WERI-Rb-1 (cell line): ENCODE data around the gene DCC.

ENCODE experiments used
- DNase-seq: peaks from one replicate; pipeline ENCODE4 v3.0.0-alpha.2; 2020
- H3K27ac ChIP-seq: fragments of 250-450 bp; sonication (Bioruptor Pico); 2 replicates; pipeline ENCODE4 v1.5.1; 2020; ENCODE audit warnings: mild to moderate bottlenecking, moderate library complexity
- H3K27me3 ChIP-seq: fragments of 250-450 bp; sonication (Bioruptor Pico); 2 replicates; pipeline ENCODE4 v1.5.1; 2021; ENCODE audit warnings: mild to moderate bottlenecking, low read depth, moderate library complexity; ENCODE audit not compliant: insufficient read depth, severe bottlenecking
- H3K36me3 ChIP-seq: fragments of 250-450 bp; sonication (Bioruptor Pico); 2 replicates; pipeline ENCODE4 v1.5.1; 2020; ENCODE audit warnings: mild to moderate bottlenecking, moderate library complexity
- H3K4me3 ChIP-seq: 2 replicates; pipeline ENCODE4 v1.5.1; 2011; ENCODE audit warnings: low read depth, mild to moderate bottlenecking, control low read depth, low read length
- H3K9me3 ChIP-seq: fragments of 250-450 bp; sonication (Bioruptor Pico); 2 replicates; pipeline ENCODE4 v1.5.1; 2021; ENCODE audit warnings: mild to moderate bottlenecking, moderate library complexity; ENCODE audit not compliant: severe bottlenecking
- TF ChIP-seq, protein P1 (sequence below): IDR thresholded peaks from 2 replicates; pipeline ENCODE4 v1.5.1; 2011; ENCODE audit warnings: low read depth, mild to moderate bottlenecking, control low read depth, inconsistent platforms, low read length

Gene DCC, protein sequence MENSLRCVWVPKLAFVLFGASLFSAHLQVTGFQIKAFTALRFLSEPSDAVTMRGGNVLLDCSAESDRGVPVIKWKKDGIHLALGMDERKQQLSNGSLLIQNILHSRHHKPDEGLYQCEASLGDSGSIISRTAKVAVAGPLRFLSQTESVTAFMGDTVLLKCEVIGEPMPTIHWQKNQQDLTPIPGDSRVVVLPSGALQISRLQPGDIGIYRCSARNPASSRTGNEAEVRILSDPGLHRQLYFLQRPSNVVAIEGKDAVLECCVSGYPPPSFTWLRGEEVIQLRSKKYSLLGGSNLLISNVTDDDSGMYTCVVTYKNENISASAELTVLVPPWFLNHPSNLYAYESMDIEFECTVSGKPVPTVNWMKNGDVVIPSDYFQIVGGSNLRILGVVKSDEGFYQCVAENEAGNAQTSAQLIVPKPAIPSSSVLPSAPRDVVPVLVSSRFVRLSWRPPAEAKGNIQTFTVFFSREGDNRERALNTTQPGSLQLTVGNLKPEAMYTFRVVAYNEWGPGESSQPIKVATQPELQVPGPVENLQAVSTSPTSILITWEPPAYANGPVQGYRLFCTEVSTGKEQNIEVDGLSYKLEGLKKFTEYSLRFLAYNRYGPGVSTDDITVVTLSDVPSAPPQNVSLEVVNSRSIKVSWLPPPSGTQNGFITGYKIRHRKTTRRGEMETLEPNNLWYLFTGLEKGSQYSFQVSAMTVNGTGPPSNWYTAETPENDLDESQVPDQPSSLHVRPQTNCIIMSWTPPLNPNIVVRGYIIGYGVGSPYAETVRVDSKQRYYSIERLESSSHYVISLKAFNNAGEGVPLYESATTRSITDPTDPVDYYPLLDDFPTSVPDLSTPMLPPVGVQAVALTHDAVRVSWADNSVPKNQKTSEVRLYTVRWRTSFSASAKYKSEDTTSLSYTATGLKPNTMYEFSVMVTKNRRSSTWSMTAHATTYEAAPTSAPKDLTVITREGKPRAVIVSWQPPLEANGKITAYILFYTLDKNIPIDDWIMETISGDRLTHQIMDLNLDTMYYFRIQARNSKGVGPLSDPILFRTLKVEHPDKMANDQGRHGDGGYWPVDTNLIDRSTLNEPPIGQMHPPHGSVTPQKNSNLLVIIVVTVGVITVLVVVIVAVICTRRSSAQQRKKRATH (N-terminal part only)

DNA sequence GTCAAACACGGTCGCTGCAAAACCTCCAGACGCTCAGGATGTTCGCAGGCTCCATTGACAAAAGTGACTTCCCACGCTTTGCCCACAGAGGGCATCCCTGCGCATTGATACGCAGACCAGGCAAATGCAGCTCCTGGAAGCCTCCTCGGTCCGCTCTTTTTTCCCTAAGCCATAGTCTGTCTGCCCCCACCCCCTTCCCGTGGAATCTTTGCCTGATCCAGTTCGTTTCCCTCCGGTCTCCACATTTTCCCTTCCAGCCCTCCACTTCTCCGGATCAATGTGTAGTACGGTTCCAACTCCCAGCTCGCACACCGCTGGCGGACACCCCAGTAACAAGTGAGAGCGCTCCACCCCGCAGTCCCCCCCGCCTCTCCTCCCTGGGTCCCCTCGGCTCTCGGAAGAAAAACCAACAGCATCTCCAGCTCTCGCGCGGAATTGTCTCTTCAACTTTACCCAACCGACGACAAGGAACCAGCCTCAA, at the start of gene DCC:
Gene DCC, plus strand, starts transcription at position 307 of the 481 bp plus-strand sequence. CDS start 591 bp downstream, outside the sequence.
- H3K36me3 ChIP-seq, result no peaks in the 10 kb centered on the region
- H3K27ac ChIP-seq, result no peak within 1 kb of the TSS
- peak within 1 kb of the TSS; percentile 45 for H3K4me3 ChIP-seq
- no peaks in the 10 kb centered on the region for H3K9me3 ChIP-seq
- TF ChIP-seq, protein P1, sequence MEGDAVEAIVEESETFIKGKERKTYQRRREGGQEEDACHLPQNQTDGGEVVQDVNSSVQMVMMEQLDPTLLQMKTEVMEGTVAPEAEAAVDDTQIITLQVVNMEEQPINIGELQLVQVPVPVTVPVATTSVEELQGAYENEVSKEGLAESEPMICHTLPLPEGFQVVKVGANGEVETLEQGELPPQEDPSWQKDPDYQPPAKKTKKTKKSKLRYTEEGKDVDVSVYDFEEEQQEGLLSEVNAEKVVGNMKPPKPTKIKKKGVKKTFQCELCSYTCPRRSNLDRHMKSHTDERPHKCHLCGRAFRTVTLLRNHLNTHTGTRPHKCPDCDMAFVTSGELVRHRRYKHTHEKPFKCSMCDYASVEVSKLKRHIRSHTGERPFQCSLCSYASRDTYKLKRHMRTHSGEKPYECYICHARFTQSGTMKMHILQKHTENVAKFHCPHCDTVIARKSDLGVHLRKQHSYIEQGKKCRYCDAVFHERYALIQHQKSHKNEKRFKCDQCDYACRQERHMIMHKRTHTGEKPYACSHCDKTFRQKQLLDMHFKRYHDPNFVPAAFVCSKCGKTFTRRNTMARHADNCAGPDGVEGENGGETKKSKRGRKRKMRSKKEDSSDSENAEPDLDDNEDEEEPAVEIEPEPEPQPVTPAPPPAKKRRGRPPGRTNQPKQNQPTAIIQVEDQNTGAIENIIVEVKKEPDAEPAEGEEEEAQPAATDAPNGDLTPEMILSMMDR, result peak; percentile 97
- peaks cover 19% of the 10 kb centered on the region for H3K27me3 ChIP-seq
- DNase-seq, result peak; percentile 91

DNA sequence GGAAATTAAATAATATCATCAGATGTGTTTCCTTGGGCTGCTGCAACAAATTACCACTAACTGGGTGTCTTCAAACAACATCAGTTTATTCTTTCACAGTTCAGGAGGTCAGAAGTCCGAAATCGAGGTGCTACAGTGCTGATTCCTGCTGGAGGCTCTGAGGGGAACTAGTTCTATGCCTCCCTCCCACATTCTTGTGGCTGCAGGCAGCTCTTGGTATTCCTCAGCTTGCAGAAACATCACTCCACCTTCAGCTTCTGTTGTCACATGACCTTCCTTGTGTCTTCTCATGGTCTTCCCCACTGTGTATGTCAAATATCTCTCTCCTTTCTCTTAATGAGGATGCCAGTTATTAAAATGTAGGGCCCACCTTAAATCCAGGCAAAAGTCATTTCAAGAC, 29.3 kb upstream of the DCC start:
- peaks cover 5% of the 10 kb centered on the region for H3K9me3 ChIP-seq
- TF ChIP-seq, protein P1, result no peak
- H3K27ac ChIP-seq, result no peak overlapping the region
- no peak overlapping the region for H3K4me3 ChIP-seq
- H3K27me3 ChIP-seq, result no peaks in the 10 kb centered on the region
- no peaks in the 10 kb centered on the region for H3K36me3 ChIP-seq
- no peak for DNase-seq

DNA sequence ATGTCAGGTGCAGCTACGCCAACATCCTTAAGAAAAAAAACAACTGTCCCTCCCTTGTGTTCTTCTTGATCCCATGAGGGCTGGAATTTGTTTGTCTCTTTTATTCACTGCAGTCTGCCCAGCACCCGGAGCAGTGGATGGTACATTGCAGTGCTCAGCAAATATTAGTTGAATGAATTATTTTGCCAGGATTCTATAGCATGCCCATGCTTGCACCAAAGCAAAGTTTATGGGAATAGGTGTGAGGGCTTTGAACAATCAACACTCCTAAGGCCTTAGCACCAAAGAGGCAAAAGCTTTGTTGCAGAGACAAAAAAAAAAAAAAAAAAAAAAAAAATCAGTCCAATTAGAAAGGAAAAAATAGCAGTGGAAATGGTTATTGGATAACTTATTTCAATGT, 28.7 kb upstream of the DCC start:
- TF ChIP-seq, protein P1, result no peak
- Histone ChIP-seq H3K27ac (no peak overlapping the region), H3K36me3 (no peaks in the 10 kb centered on the region), H3K27me3 (no peaks in the 10 kb centered on the region), H3K9me3 (peaks cover 5% of the 10 kb centered on the region), H3K4me3 (no peak overlapping the region)
- DNase-seq, result no peak

DNA sequence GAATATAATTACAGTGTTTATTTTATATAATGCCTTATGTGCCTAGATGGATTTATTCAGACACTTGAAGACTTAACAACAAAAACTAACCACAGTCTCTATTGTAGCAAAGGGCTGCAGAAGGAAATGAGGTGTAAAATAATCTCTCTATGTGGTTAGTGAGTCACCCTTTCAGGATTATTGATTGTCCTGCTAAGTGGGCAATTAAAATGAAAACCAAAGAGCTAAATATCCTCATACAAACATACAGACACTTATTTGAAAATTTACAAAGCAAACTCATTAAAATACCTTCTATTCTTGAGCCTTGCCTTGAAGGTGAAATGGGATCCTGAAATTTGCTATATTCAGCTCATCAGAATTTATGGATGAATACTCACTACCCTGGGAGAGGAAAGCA, 27.7 kb upstream of the DCC start:
- H3K36me3 ChIP-seq, result no peaks in the 10 kb centered on the region
- H3K27me3 ChIP-seq, result no peaks in the 10 kb centered on the region
- no peak overlapping the region for H3K27ac ChIP-seq
- TF ChIP-seq, protein P1, result no peak
- no peak for DNase-seq
- peaks cover 3% of the 10 kb centered on the region for H3K9me3 ChIP-seq
- H3K4me3 ChIP-seq, result no peak overlapping the region

DNA sequence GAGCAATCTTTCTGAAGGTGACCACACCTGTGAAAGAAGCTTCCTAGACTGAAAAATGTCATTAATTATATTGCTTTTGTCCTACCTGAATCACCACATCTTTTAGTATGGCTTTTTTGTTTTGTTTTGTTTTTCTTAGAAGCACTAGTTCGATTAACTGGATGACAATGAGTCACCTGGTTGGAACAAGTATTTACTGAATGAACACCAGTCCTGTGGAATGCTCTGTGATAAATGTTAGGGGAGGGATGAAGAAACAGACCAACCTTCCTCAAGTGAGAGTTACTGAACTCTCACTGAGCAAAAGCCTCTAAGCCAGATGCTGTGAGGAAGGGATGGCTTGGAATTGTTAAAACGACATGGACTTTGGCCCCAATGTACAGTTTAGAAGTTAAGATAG, 26.8 kb upstream of the DCC start:
- DNase-seq, result no peak
- Histone ChIP-seq H3K4me3 (no peak overlapping the region), H3K9me3 (peaks cover 3% of the 10 kb centered on the region), H3K36me3 (no peaks in the 10 kb centered on the region), H3K27ac (no peak overlapping the region), H3K27me3 (no peaks in the 10 kb centered on the region)
- TF ChIP-seq, protein P1, result no peak
